ENCODE results near the gene AP3B1.

The AP3B1 gene

GRCh38 chr5:77990020-77990419, 304.5 kb downstream of the AP3B1 start:
- no peak for DNase-seq (ENCODE audit: low read depth)
- no peak overlapping the region for H3K4me3 ChIP-seq (ENCODE audit: low read depth, low read length)
- TF ChIP-seq CTCF (conservative IDR thresholded peaks at IDR 0.05; ENCODE audit: low read depth, low read length) = no peak

- TF ChIP-seq CTCF (conservative IDR thresholded peaks at IDR 0.05; ENCODE audit: low read depth, low read length) = no peak
- H3K4me3 ChIP-seq (ENCODE audit: low read depth, low read length) = no peak overlapping the region
- DNase-seq (ENCODE audit: low read depth) = no peak
Observed at GRCh38 chr5:77987988-77988387, 306.5 kb downstream of the AP3B1 start.

- no peak for TF ChIP-seq CTCF (conservative IDR thresholded peaks at IDR 0.05; ENCODE audit: low read depth, low read length)
- H3K4me3 ChIP-seq (ENCODE audit: low read depth, low read length) = no peak overlapping the region
- no peak for DNase-seq (ENCODE audit: low read depth)
Observed at GRCh38 chr5:77987331-77987730, 307.2 kb downstream of the AP3B1 start.

GRCh38 chr5:77986261-77986660, 308.2 kb downstream of the AP3B1 start:
- DNase-seq (ENCODE audit: low read depth) = no peak
- no peak overlapping the region for H3K4me3 ChIP-seq (ENCODE audit: low read depth, low read length)
- peak; percentile 20 for TF ChIP-seq CTCF (conservative IDR thresholded peaks at IDR 0.05; ENCODE audit: low read depth, low read length)

GRCh38 chr5:77985247-77985646, 309.3 kb downstream of the AP3B1 start:
- DNase-seq (ENCODE audit: low read depth) = no peak
- no peak for TF ChIP-seq CTCF (conservative IDR thresholded peaks at IDR 0.05; ENCODE audit: low read depth, low read length)
- no peak overlapping the region for H3K4me3 ChIP-seq (ENCODE audit: low read depth, low read length)

GRCh38 chr5:77984587-77984986, 309.9 kb downstream of the AP3B1 start:
- DNase-seq (ENCODE audit: low read depth) = no peak
- no peak overlapping the region for H3K4me3 ChIP-seq (ENCODE audit: low read depth, low read length)
- no peak for TF ChIP-seq CTCF (conservative IDR thresholded peaks at IDR 0.05; ENCODE audit: low read depth, low read length)

- no peak for TF ChIP-seq CTCF (conservative IDR thresholded peaks at IDR 0.05; ENCODE audit: low read depth, low read length)
- no peak for DNase-seq (ENCODE audit: low read depth)
- no peak overlapping the region for H3K4me3 ChIP-seq (ENCODE audit: low read depth, low read length)
Observed at GRCh38 chr5:77983482-77984199, 310.9 kb downstream of the AP3B1 start.
